Heart left ventricle (tissue), 16 donors: ENCODE results near the gene LY86. TPM values are rescaled to one million over a fixed set of nuclear protein-coding genes. Genes with fewer than 3 reads are reported as not detected.

ENCODE experiments used
- ATAC-seq, 4 donors: fragments of 200-7000 bp; cut with Tn5 transposase; one replicate each; pipeline ENCODE4 v1.9.1; 2020 to 2022; ENCODE audit warnings: moderate library complexity in 4 of 4, mild to moderate bottlenecking in 3 of 4, moderate number of reproducible peaks in 1 of 4
- DNase-seq, 5 donors: peaks; one replicate each; pipeline ENCODE4 v3.0.0-alpha.2; 2020
- H3K27ac ChIP-seq, 12 donors: fragments of 200-600 bp; sonication (generic) in 4 of 12; one replicate each; pipeline versions ENCODE4 v1.5.0 to v1.8.0; 2016 to 2022; ENCODE audit warnings: mild to moderate bottlenecking in 2 of 12
- H3K27me3 ChIP-seq, 9 donors: fragments of 200-600 bp; sonication (generic) in 2 of 9; one replicate each; pipeline versions ENCODE4 v1.5.1 to v1.8.0; 2016 to 2022; ENCODE audit warnings: mild to moderate bottlenecking in 3 of 9
- H3K36me3 ChIP-seq, 9 donors: fragments of 200-600 bp; sonication (generic) in 2 of 9; one replicate each; pipeline versions ENCODE4 v1.5.0 to v1.8.0; 2018 to 2022; ENCODE audit warnings: mild to moderate bottlenecking in 2 of 9
- H3K4me1 ChIP-seq, 12 donors: fragments of 200-600 bp; sonication (generic) in 4 of 12; one replicate each; pipeline versions ENCODE4 v1.5.0 to v1.8.0; 2016 to 2022; ENCODE audit warnings: mild to moderate bottlenecking in 3 of 12
- H3K4me3 ChIP-seq, 12 donors: fragments of 200-600 bp; sonication (generic) in 4 of 12; one replicate each; pipeline versions ENCODE4 v1.5.0 to v1.8.0; 2017 to 2022; ENCODE audit warnings: mild to moderate bottlenecking in 9 of 12, moderate library complexity in 4 of 12
- H3K9me3 ChIP-seq, 12 donors: fragments of 200-600 bp; sonication (generic) in 4 of 12; one replicate each; pipeline versions ENCODE4 v1.5.0 to v1.8.0; 2016 to 2022; ENCODE audit warnings: mild to moderate bottlenecking in 1 of 12
- CTCF ChIP-seq, 12 donors: fragments of 200-600 bp; sonication (generic) in 4 of 12; IDR thresholded peaks; one replicate each; pipeline versions ENCODE4 v1.5.0 to v1.8.0; 2018 to 2022; ENCODE audit warnings: antibody characterized with exemption in 12 of 12, mild to moderate bottlenecking in 5 of 12
- POLR2A ChIP-seq, 2 donors: fragments of 450-650 bp; IDR thresholded peaks; one replicate each; pipeline ENCODE4 v1.6.1; 2017; ENCODE audit warnings: antibody characterized with exemption in 2 of 2, mild to moderate bottlenecking in 2 of 2, moderate library complexity in 2 of 2
- WGBS, 4 donors: extraction: QIAGEN DNeasy Blood & Tissue Kit in 2 of 4; methylation state at CpG; one replicate each; pipeline versions ENCODE4 v1.1.5 to v1.1.7; 2013 to 2018; 5-methylcytosine and 5-hydroxymethylcytosine counted together
- intact Hi-C, 10 donors: fragments of 100-400 bp; cut with DNase I; formaldehyde crosslinking; loops; one replicate each; pipeline versions ENCODE4 v1.11.1 to v1.14.2; 2022
- polyA plus RNA-seq, 2 donors: library from polyadenylated mRNA; stranded (reverse); fragments of 200-250 nt; gene quantifications; one replicate each; pipeline ENCODE4 v1.2.3, GENCODE V29; 2013
- total RNA-seq, 9 donors: library from RNA; depleted of rRNA in 2 of 9; stranded (reverse); fragments of >200 nt in 2 of 9; fragmentation: NEBNext Ultra II Directional in 3 of 9; extraction: Animal tissue kit (Norgen Biotek cat#: 25700) in 3 of 9; gene quantifications; one replicate each; pipeline versions ENCODE4 v1.1.0 to v1.2.4, GENCODE V29; 2016 to 2023
- donor health status: ischemic (EF 13 %, LVEDD 7.1; RV severe dilation, severe dysfunction).
- donor health status: healthy with polysubstance abuse.
- donor health status: DM: no; HTN: yes; CAD: no.
- donor health status: DM: no; HTN: no; CAD: no.
- donor health status: ischemic (EF 25% LVEDD 6.9; RV normal size, moderate dysfunction).
- donor health status: ischemic (EF 25% LVEDD 5.7; RV mildly dilated, moderate dysfunction).
- donor health status: healthy.
- donor health status: DM: yes; HTN: yes; CAD: no.
- donor health status: ischemic (EF 35%, LVEDD 5.7; RV mildly dilated, moderate dysfunction).
- donor health status: nonischemic (EF 11% LVEDD 7.7; RV severe dilation, severe dysfunction).
- donor health status: DM: yes; HTN: yes; CAD: no.
- donor health status: PGD.
- donor health status: ischemic (EF 29% LVEDD 5.4; RV normal size, mild dysfunction).
- donor health status: nonischemic (EF 23%, LVEDD 6.1; RV moderate dilation, normal function).

LY86 gene
- total and polyA plus RNA-seq, 11 donors: 0.23 to 13.4 (median 0.75) TPM

- peak in 4 of 5 donors; percentile 63 to 75 (median 72) for DNase-seq
- intact Hi-C loops: loop anchor here (2.0 to 10.0 kb wide), 9 partner anchors 45 to 938 kb away; partner anchors contain the start of gene RREB1 (in 1 of the 10)
- WGBS, 4 donors: 16 to 22% (median 18%) methylated on average over 7 of the region's 7 CpGs
- Histone ChIP-seq H3K27me3 (no peaks in the 10 kb centered on the region), H3K4me1 (peaks cover 0 to 45% (median 11%) of the 10 kb centered on the region in 12 donors), H3K9me3 (no peaks in the 10 kb centered on the region), H3K4me3 (no peak overlapping the region), H3K36me3 (no peaks in the 10 kb centered on the region), H3K27ac (peak overlapping the region in 11 of 12 donors; percentile 15 to 77 (median 58))
- peak; percentile 73 to 87 (median 86) for ATAC-seq
- TF ChIP-seq CTCF (IDR thresholded peaks at IDR 0.05) (peak; percentile 95 to 99 (median 98)), POLR2A (IDR thresholded peaks at IDR 0.05) (no peak)
Measured at GRCh38 chr6:6676910-6677441, 88.5 kb downstream of the LY86 start.

GRCh38 chr6:6678185-6678671, 89.7 kb downstream of the LY86 start:
- peaks cover 0 to 57% (median 11%) of the 10 kb centered on the region in 12 donors for H3K4me1 ChIP-seq
- DNase-seq (peak in 1 of 5 donors; percentile 8), ATAC-seq (peak in 1 of 4 donors; percentile 11)
- H3K36me3 ChIP-seq: no peaks in the 10 kb centered on the region
- no peak for TF ChIP-seq CTCF (IDR thresholded peaks at IDR 0.05)
- TF ChIP-seq POLR2A (IDR thresholded peaks at IDR 0.05): no peak
- no peak overlapping the region for H3K4me3 ChIP-seq
- intact Hi-C loops: loop anchor here (5.0 to 10.0 kb wide), 8 partner anchors 44 to 937 kb away; partner anchors contain the start of gene RREB1 (in 1 of the 10)
- H3K27ac ChIP-seq: peak overlapping the region in 3 of 12 donors; percentile 15 to 61 (median 43)
- H3K27me3 ChIP-seq: no peaks in the 10 kb centered on the region
- H3K9me3 ChIP-seq: no peaks in the 10 kb centered on the region
- WGBS, 4 donors: 81 to 89% (median 84%) methylated on average over 12 of the region's 12 CpGs

GRCh38 chr6:6678811-6679210, 90.3 kb downstream of the LY86 start:
- H3K27ac ChIP-seq: peak overlapping the region in 1 of 12 donors; percentile 9
- ATAC-seq (no peak), DNase-seq (no peak)
- H3K27me3 ChIP-seq: no peaks in the 10 kb centered on the region
- no peaks in the 10 kb centered on the region for H3K36me3 ChIP-seq
- no peak overlapping the region for H3K4me3 ChIP-seq
- H3K4me1 ChIP-seq: peaks cover 0 to 62% (median 11%) of the 10 kb centered on the region in 12 donors
- TF ChIP-seq POLR2A (IDR thresholded peaks at IDR 0.05) (no peak), CTCF (IDR thresholded peaks at IDR 0.05) (no peak)
- no peaks in the 10 kb centered on the region for H3K9me3 ChIP-seq
- intact Hi-C loops: loop anchor here (5.0 to 10.0 kb wide), 8 partner anchors 43 to 936 kb away; partner anchors contain the start of gene RREB1 (in 1 of the 10)
- WGBS, 4 donors: 79 to 86% (median 84%) methylated on average over 7 to 11 of the region's 11 CpGs

- H3K4me1 ChIP-seq: peaks cover 0 to 69% (median 12%) of the 10 kb centered on the region in 12 donors
- peak overlapping the region in 3 of 12 donors; percentile 9 to 63 (median 18) for H3K27ac ChIP-seq
- 52 to 63% (median 58%) methylated on average over 5 of the region's 5 CpGs for WGBS, 4 donors
- ATAC-seq (peak in 1 of 4 donors; percentile 51), DNase-seq (no peak)
- no peaks in the 10 kb centered on the region for H3K27me3 ChIP-seq
- no peaks in the 10 kb centered on the region for H3K9me3 ChIP-seq
- no peak for TF ChIP-seq POLR2A (IDR thresholded peaks at IDR 0.05)
- no peak for TF ChIP-seq CTCF (IDR thresholded peaks at IDR 0.05)
- no peak overlapping the region for H3K4me3 ChIP-seq
- intact Hi-C loops: loop anchor here (5.0 to 10.0 kb wide), 8 partner anchors 43 to 935 kb away; partner anchors contain the start of gene RREB1 (in 1 of the 10)
- no peaks in the 10 kb centered on the region for H3K36me3 ChIP-seq
Measured at GRCh38 chr6:6679633-6680032, 91.1 kb downstream of the LY86 start.
